Kidney (tissue), 14 donors: ENCODE data around the gene PRSS50. TPM values are rescaled to one million over a fixed set of nuclear protein-coding genes. Genes with fewer than 3 reads are reported as not detected.

Experiments
- DNase-seq, 5 donors: peaks; one replicate each; pipeline ENCODE4 v3.0.0-alpha.2; 2013 to 2020
- FAIRE-seq: peaks from 2 replicates; lab custom pipeline; 2012; peaks lifted over from hg19 to GRCh38; lab: Jason Lieb, UNC
- H3K27ac ChIP-seq, 2 donors: one replicate each; pipeline ENCODE4 v1.7.0; 2013; ENCODE audit warnings: low read depth in 2 of 2, low read length in 2 of 2, inconsistent platforms in 1 of 2
- H3K27me3 ChIP-seq: one replicate; pipeline ENCODE4 v1.7.1; 2013; ENCODE audit warnings: low read length, inconsistent platforms; ENCODE audit not compliant: control insufficient read depth, insufficient read depth
- H3K36me3 ChIP-seq, 3 donors: one replicate each; pipeline versions ENCODE4 v1.7.0 to v1.7.1; 2013; ENCODE audit warnings: low read length in 3 of 3, control low read depth in 1 of 3, inconsistent platforms in 1 of 3; ENCODE audit not compliant: insufficient read depth in 3 of 3, control insufficient read depth in 2 of 3
- H3K4me1 ChIP-seq, 3 donors: one replicate each; pipeline versions ENCODE4 v1.7.0 to v1.7.1; 2013; ENCODE audit warnings: low read length in 3 of 3, inconsistent platforms in 1 of 3, low read depth in 1 of 3; ENCODE audit not compliant: control insufficient read depth in 2 of 3, insufficient read depth in 2 of 3
- H3K4me3 ChIP-seq, 3 donors: one replicate each; pipeline versions ENCODE4 v1.7.0 to v1.8.1; 2013; ENCODE audit warnings: low read length in 3 of 3, control low read depth in 1 of 3, inconsistent platforms in 1 of 3
- H3K9ac ChIP-seq, 3 donors: one replicate each; pipeline versions ENCODE4 v1.7.0 to v1.7.1; 2013; ENCODE audit warnings: low read length in 3 of 3, control low read depth in 1 of 3, inconsistent platforms in 1 of 3
- H3K9me3 ChIP-seq, 3 donors: one replicate each; pipeline versions ENCODE4 v1.7.0 to v1.7.1; 2013; ENCODE audit warnings: low read length in 3 of 3, control low read depth in 1 of 3, inconsistent platforms in 1 of 3; ENCODE audit not compliant: control insufficient read depth in 2 of 3, insufficient read depth in 1 of 3
- intact Hi-C: fragments of 100-400 bp; cut with DNase I; formaldehyde crosslinking; loops from one replicate; pipeline ENCODE4 v1.11.1; 2022
- polyA plus RNA-seq: library from polyadenylated mRNA; stranded (reverse); fragments of 350-450 nt; fragmentation: Illumina TruSeq; extraction: RNeasy Lipid Tissue Mini Kit (QIAGEN cat#74804); gene quantifications from one replicate; pipeline ENCODE4 v1.2.3, GENCODE V29; 2014; ENCODE audit warnings: low read depth, low replicate concordance; ENCODE audit not compliant: insufficient read depth
- total RNA-seq: library from RNA; stranded (reverse); fragmentation: NEBNext Ultra II Directional; extraction: Animal tissue kit (Norgen Biotek cat#: 25700); gene quantifications from one replicate; pipeline ENCODE4 v1.2.1, GENCODE V29; 2021
- TF ChIP-seq, protein P1 (sequence below): IDR thresholded peaks from 3 replicates; pipeline ENCODE4 v1.5.1; 2012; ENCODE audit warnings: mild to moderate bottlenecking, moderate library complexity, borderline replicate concordance; ENCODE audit not compliant: insufficient read depth; ENCODE audit errors: extremely low read depth
- donor health status: control.
- donor health status: control.
- donor health status: control.
- donor health status: control.
- donor health status: control.
- donor health status: DM: yes; HTN: yes; CAD: no.
- donor health status: Normal renal cell carcinoma (clear cell type).

The PRSS50 gene
- total and polyA plus RNA-seq, 2 donors from 2014 or later, result 0.19 to 0.35 TPM

DNA sequence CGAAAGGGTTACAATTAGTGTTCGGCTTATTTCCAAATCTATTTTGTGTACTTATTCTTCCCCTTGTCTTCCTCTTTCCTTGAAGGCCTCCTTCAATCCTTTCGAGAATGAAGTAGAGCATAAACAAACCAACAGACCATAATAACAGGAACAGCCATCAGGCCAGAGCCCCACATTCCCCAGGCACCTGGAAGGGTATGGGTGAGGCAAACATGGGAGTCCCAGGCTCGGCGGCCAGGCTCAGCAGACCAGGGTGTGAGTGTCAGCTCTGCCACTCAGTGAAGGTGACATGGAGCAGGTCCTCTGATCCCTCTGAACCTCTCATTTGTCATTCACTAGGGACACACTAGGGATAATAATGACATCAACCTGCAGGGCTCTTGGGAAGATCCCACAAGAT, 38.0 kb downstream of the PRSS50 start:
- H3K9ac ChIP-seq, result no peak overlapping the region
- intact Hi-C loops, result no loop called here
- TF ChIP-seq, protein P1, sequence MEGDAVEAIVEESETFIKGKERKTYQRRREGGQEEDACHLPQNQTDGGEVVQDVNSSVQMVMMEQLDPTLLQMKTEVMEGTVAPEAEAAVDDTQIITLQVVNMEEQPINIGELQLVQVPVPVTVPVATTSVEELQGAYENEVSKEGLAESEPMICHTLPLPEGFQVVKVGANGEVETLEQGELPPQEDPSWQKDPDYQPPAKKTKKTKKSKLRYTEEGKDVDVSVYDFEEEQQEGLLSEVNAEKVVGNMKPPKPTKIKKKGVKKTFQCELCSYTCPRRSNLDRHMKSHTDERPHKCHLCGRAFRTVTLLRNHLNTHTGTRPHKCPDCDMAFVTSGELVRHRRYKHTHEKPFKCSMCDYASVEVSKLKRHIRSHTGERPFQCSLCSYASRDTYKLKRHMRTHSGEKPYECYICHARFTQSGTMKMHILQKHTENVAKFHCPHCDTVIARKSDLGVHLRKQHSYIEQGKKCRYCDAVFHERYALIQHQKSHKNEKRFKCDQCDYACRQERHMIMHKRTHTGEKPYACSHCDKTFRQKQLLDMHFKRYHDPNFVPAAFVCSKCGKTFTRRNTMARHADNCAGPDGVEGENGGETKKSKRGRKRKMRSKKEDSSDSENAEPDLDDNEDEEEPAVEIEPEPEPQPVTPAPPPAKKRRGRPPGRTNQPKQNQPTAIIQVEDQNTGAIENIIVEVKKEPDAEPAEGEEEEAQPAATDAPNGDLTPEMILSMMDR, result no peak
- H3K9me3 ChIP-seq, result no peaks in the 10 kb centered on the region
- no peak for FAIRE-seq
- H3K36me3 ChIP-seq, result peaks cover 0 to 2% (median 0%) of the 10 kb centered on the region in 3 donors
- no peak for DNase-seq
- no peak overlapping the region for H3K27ac ChIP-seq
- no peak overlapping the region for H3K4me3 ChIP-seq
- no peaks in the 10 kb centered on the region for H3K27me3 ChIP-seq
- H3K4me1 ChIP-seq, result no peaks in the 10 kb centered on the region

DNA sequence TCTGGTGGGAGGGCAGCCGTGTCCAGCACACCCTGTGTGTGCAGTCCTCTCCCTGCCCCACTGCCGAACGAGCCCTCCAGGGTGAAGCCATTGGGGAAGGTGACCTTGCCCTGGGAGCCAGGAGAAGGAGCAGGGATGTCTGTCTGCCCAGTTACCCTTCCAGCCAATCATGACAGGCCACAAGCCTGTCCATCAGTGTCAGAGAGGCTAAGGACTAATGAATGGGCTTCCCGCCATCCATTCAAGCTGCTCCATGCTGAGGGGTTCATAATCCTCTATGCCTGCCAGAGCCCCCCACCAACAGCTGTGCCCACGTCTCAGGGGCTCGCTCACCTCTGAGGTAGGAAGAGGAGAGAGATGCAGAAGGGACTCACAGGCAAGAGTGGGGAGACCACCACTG, 39.4 kb downstream of the PRSS50 start:
- Histone ChIP-seq H3K9ac (no peak overlapping the region), H3K4me3 (no peak overlapping the region), H3K27me3 (no peaks in the 10 kb centered on the region), H3K36me3 (peaks cover 0 to 4% (median 0%) of the 10 kb centered on the region in 3 donors), H3K4me1 (no peaks in the 10 kb centered on the region), H3K27ac (no peak overlapping the region), H3K9me3 (no peaks in the 10 kb centered on the region)
- intact Hi-C loops, result no loop called here
- TF ChIP-seq, protein P1, result no peak
- DNase-seq (no peak), FAIRE-seq (no peak)

DNA sequence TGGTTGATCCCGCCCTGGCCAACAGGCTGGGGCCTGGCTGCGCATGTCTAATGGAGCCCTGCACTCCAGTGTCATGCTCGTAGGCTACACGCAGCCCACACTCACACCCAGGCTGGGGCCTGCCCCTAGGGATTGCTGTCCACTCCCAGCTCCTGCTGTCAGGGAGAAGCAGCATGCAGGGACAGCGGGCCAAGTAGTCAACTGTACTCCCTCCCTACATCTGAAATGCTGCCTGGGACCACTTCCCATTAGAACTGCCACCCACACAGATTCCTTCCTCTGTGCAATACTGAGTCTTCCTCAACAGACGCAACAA, 40.3 kb downstream of the PRSS50 start:
- FAIRE-seq, result no peak

More for the DNA sequence above, 40.3 kb downstream of the PRSS50 start:
- peak in 2 of 5 donors; percentile 29 to 93 for DNase-seq
- no peaks in the 10 kb centered on the region for H3K9me3 ChIP-seq
- intact Hi-C loops, result no loop called here
- no peak overlapping the region for H3K27ac ChIP-seq
- no peaks in the 10 kb centered on the region for H3K27me3 ChIP-seq
- H3K4me1 ChIP-seq, result no peaks in the 10 kb centered on the region
- TF ChIP-seq, protein P1, result no peak
- no peak overlapping the region for H3K4me3 ChIP-seq
- H3K9ac ChIP-seq, result no peak overlapping the region
- peaks cover 0 to 4% (median 0%) of the 10 kb centered on the region in 3 donors for H3K36me3 ChIP-seq
